H1 (cell line): ENCODE measurements around the gene ZNF148.

Source experiments
- EP300 ChIP-seq, 2 experiments: IDR thresholded peaks; 1 replicate in 1 of 2; 2 replicates in 1 of 2; pipeline ENCODE4 v1.6.1; 2011 to 2012; ENCODE audit warnings: low read depth in 2 of 2, low read length in 2 of 2, mild to moderate bottlenecking in 2 of 2, borderline replicate concordance in 1 of 2, inconsistent platforms in 1 of 2, moderate library complexity in 1 of 2
- POLR2A ChIP-seq, 2 experiments: IDR thresholded peaks; 1 replicate in 1 of 2; 2 replicates in 1 of 2; pipeline ENCODE4 v1.6.1; 2011; ENCODE audit warnings: low read depth in 2 of 2, low read length in 2 of 2, mild to moderate bottlenecking in 2 of 2; ENCODE audit errors: control extremely low read depth in 1 of 2
- YY1 ChIP-seq: IDR thresholded peaks from 2 replicates; pipeline ENCODE4 v1.6.1; 2011; ENCODE audit warnings: low read depth, mild to moderate bottlenecking, low read length

- TF ChIP-seq YY1, result no peak
- no peak for TF ChIP-seq POLR2A (IDR thresholded peaks at IDR 0.05; ENCODE audit: control extremely low read depth in 1 of 2, low read depth in 2 of 2, low read length in 2 of 2)
- TF ChIP-seq EP300 (IDR thresholded peaks at IDR 0.05; ENCODE audit: borderline replicate concordance in 1 of 2, low read depth in 2 of 2, low read length in 2 of 2), result no peak
Observed at GRCh38 chr3:125374501-125374995, 577 bp downstream of the ZNF148 start.
